ENCODE results near the gene SLC34A1. TPM values are rescaled to one million over a fixed set of nuclear protein-coding genes. Genes with fewer than 3 reads are reported as not detected.

Gene SLC34A1, protein sequence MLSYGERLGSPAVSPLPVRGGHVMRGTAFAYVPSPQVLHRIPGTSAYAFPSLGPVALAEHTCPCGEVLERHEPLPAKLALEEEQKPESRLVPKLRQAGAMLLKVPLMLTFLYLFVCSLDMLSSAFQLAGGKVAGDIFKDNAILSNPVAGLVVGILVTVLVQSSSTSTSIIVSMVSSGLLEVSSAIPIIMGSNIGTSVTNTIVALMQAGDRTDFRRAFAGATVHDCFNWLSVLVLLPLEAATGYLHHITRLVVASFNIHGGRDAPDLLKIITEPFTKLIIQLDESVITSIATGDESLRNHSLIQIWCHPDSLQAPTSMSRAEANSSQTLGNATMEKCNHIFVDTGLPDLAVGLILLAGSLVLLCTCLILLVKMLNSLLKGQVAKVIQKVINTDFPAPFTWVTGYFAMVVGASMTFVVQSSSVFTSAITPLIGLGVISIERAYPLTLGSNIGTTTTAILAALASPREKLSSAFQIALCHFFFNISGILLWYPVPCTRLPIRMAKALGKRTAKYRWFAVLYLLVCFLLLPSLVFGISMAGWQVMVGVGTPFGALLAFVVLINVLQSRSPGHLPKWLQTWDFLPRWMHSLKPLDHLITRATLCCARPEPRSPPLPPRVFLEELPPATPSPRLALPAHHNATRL
- total RNA-seq = not detected in 2 replicates

GRCh38 chr5:177384134-177384533, at the start of gene SLC34A1:
TSS of gene SLC34A1 (plus strand) at chr5:177384434. CDS start at chr5:177385742, 1,308 bp downstream.

DNA sequence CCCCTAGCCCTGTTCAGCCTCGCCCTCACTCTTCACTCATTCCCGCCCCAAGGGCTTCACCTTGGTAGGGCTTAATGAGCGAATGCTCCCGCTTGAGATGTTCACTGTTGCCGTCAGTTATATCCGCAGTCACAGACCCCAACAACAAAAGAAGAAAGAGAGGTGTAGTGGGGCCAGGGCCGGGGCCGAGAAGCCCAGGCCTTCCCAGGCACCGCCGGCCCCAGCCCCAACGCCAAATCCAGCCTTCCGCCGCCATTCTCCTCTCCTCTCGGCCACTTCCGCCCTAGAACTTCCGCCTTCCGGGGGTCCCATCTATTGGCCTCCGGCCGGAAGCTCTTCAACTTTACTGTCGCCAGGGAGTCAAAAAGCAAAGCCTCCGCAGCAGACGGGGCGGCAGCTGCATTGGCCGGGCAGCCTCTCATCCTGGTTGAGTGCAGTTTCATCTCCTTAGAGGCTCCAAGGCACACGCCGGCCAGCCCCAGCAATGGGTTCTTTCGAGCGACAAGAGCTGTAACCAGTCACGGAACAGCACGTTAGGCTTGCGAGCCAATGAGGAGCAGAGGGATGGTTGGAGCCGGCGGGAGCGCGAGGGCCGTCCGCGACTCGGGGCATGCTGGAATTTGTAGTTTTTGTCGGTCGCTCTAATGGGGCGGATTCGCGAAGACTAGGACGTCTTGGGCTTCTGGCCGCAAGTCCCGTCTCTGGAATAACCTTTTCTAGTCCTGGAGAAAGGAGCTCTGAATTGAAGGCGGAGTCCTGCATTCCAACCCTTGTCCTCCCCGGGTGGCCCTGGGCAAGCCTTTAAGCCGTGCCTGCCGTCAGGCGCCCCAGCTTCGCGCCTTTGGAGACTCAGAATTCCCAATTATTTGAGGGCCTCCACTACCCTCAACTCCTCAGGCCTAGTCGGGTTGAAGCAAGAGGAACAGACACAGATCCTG, 32.6 kb upstream of the SLC34A1 start, which contains the start of gene LMAN2:
LMAN2 (minus strand) TSS at position 277 of the 938 bp plus-strand sequence; CDS start at position 256, 21 bp downstream.

DNA sequence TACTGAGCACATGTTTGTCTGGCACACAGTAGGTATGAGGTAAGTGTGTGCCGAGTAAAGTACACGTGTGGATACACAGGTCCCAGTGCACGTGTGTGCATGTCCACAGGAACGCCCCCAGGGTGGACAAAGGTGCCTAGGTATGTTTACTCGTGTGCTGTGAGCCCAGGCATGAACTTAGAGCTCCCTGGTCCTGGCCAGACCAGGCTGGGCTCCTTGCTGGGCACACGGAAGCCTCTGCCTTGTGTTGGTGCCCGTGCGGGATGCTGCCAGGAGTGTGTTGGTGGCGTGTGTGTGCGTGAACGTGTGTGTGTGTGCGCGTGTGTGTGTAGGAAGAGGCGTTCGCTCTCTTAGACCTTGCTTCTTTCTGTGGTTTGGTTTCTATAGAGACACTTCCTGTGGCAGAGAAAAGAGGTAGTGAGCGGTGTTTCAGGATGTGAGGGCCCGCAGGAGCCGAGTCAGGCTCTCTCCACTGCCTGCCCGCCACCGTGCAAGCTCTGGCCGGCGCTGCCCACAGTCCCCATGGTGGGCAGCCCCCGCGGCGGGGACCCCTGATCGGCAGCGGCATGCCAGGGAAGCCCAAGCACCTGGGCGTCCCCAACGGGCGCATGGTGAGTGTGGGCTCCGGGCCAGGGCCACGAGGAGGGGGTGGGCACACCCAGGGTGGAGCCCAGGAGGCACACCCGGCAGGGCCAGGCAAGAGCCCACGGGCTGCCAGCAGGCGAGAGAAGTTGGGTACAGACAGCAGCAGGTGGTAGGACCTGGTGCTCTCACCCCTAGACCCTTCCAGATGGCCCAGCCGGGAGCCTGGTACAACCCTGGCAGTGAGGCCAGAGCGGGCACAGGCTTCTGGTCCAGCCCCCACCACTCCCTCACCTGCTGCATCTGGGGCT, 26.5 kb upstream of the SLC34A1 start, which contains the start of gene RGS14:
RGS14 (plus strand) TSS at position 466 of the 893 bp plus-strand sequence; CDS start at position 567, 101 bp downstream.

DNA sequence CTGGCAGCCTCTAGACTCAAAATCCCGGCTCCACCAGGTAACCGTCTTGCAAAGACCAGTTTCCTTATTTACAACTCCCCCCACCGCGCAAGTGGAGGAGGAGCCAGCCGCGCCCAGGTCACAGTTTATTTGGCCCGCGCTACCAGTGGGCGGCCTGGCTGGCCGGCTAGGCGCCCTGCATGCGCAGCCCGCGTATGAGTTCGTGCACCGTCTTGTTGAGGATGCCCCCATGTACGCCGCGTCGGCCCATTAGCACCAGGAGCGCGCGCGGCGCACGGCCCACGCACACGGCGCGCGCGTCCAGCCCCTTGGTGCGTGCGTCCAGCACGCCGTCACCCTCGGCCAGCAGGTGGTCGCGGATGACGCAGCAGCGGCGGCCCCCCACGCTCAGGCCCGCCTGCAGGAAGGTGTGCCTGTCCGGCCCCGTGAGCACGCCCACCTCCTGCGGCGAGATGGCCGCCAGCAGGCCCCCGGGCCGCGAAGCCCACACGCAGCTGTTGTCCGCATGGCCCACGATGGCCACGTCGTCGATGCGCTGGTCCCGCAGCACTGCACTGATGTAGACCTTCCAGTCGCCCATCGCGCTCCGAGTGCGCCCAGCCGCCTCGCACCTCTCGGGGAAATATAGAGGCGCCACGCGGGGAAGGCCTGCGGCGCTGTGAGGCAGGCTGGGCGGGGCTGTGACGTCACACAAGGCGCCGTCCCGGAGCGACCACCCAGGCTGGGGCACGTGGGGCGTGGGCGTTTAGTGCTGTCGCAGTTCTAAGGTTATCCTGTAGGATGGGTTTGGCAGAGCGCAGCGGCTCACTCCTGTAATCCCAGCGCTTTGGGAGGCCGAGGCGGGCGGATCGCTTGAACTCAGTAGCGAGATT, 16.0 kb downstream of the SLC34A1 start, which contains the start of gene PFN3:
PFN3 (minus strand) TSS at position 665 of the 872 bp plus-strand sequence; CDS start at position 580, 85 bp downstream.

GRCh38 chr5:177409043-177409801, 25.0 kb downstream of the SLC34A1 start, which contains the start of gene F12:
TSS of gene F12 (minus strand) at chr5:177409564. CDS start at chr5:177409527, 37 bp downstream.

GRCh38 chr5:177426566-177427210, 42.5 kb downstream of the SLC34A1 start, which contains the start of gene GRK6:
TSS of gene GRK6 (plus strand) at chr5:177426676. CDS start at chr5:177426846, 170 bp downstream.

GRCh38 chr5:177446200-177447065, 62.2 kb downstream of the SLC34A1 start, which contains the start of gene PRR7:
TSS of gene PRR7 (plus strand) at chr5:177446814. CDS start at chr5:177455068, 8,254 bp downstream.

Other genes starting within 250 kb of the SLC34A1 start
- 20.3 and 25.1 TPM in 2 replicates for gene RAB24, start 80.7 kb upstream of the SLC34A1 start, total RNA-seq
- 54.6 and 58.7 TPM in 2 replicates for gene PRELID1, start 80.6 kb upstream of the SLC34A1 start, total RNA-seq
- gene MXD3, start 72.5 kb upstream of the SLC34A1 start, total RNA-seq = 2.6 and 5.0 TPM in 2 replicates
- gene LMAN2, start 32.8 kb upstream of the SLC34A1 start, total RNA-seq = 456 and 488 TPM in 2 replicates
- gene RGS14, start 26.5 kb upstream of the SLC34A1 start, total RNA-seq = 2.7 and 3.3 TPM in 2 replicates
- not detected in 2 replicates for gene PFN3, start 16.2 kb downstream of the SLC34A1 start, total RNA-seq
- 0.17 TPM in 1 of 2 replicates, not detected in the other for gene F12, start 25.1 kb downstream of the SLC34A1 start, total RNA-seq
- gene GRK6, start 42.2 kb downstream of the SLC34A1 start, total RNA-seq = 14.5 and 19.7 TPM in 2 replicates
- 5.7 and 11.4 TPM in 2 replicates for gene PRR7, start 62.4 kb downstream of the SLC34A1 start, total RNA-seq
- 86.1 and 86.8 TPM in 2 replicates for gene DBN1, start 89.2 kb downstream of the SLC34A1 start, total RNA-seq
- gene PDLIM7, start 113.2 kb downstream of the SLC34A1 start, total RNA-seq = 146 and 192 TPM in 2 replicates
- gene DOK3, start 125.4 kb downstream of the SLC34A1 start, total RNA-seq = 5.3 and 6.7 TPM in 2 replicates
- 124 and 165 TPM in 2 replicates for gene DDX41, start 132.5 kb downstream of the SLC34A1 start, total RNA-seq
- 23.2 and 28.4 TPM in 2 replicates for gene FAM193B, start 170.1 kb downstream of the SLC34A1 start, total RNA-seq
- gene TMED9, start 207.8 kb downstream of the SLC34A1 start, total RNA-seq = 253 and 380 TPM in 2 replicates
- gene B4GALT7, start 215.7 kb downstream of the SLC34A1 start, total RNA-seq = 56.6 and 79.8 TPM in 2 replicates

Data from smooth muscle cell of the pulmonary artery (primary cell).